HEK293 (cell line): ENCODE results near the gene PRR29.

Source experiments
- CTCF ChIA-PET: fragments of 350-600 bp; formaldehyde crosslinking; extraction: SDS; loops from one replicate; lab custom pipeline; 2021; ENCODE audit warnings: antibody characterized with exemption; lab: Yijun Ruan, JAX
- POLR2A ChIA-PET: fragments of 300-600 bp; formaldehyde crosslinking; extraction: SDS; loops from one replicate; lab custom pipeline; 2020; ENCODE audit warnings: antibody characterized with exemption, inconsistent platforms; lab: Yijun Ruan, JAX
- H3K27ac ChIP-seq: fragments of 200-500 bp; sonication (Bioruptor generic); 2 replicates; pipeline ENCODE4 v1.5.1; 2014; ENCODE audit warnings: low read depth, low read length, control low read depth, inconsistent platforms; ENCODE audit errors: extremely low read depth
- H3K36me3 ChIP-seq, 2 experiments: fragments of 200-500 bp in 1 of 2; sonication (Bioruptor generic) in 1 of 2; 1 replicate in 1 of 2; 2 replicates in 1 of 2; pipeline ENCODE4 v1.5.1; 2014 to 2017; ENCODE audit warnings: inconsistent platforms in 2 of 2, low read length in 2 of 2; ENCODE audit not compliant: control insufficient read depth in 2 of 2, insufficient read depth in 1 of 2
- H3K4me1 ChIP-seq: fragments of 200-500 bp; sonication (Bioruptor generic); 2 replicates; pipeline ENCODE4 v1.5.1; 2014; ENCODE audit warnings: mild to moderate bottlenecking, low read length, inconsistent platforms; ENCODE audit not compliant: control insufficient read depth, insufficient read depth
- H3K4me3 ChIP-seq: 2 replicates; pipeline ENCODE4 v1.5.1; 2011; ENCODE audit warnings: low read depth, mild to moderate bottlenecking, control low read depth, low read length, moderate library complexity
- H3K9me3 ChIP-seq: fragments of 200-500 bp; sonication (Bioruptor generic); 2 replicates; pipeline ENCODE4 v1.5.1; 2014; ENCODE audit warnings: low read depth, low read length, inconsistent platforms; ENCODE audit not compliant: control insufficient read depth, insufficient read depth
- GLIS1 ChIP-seq: fragments of 450-650 bp; formaldehyde crosslinking; IDR thresholded peaks from 2 replicates; pipeline ENCODE4 v1.5.1; 2016; ENCODE audit warnings: missing biosample characterization, missing genetic modification characterization
- GLIS2 ChIP-seq: fragments of 450-650 bp; formaldehyde crosslinking; IDR thresholded peaks from 2 replicates; pipeline ENCODE4 v1.5.1; 2016; ENCODE audit warnings: missing biosample characterization, missing genetic modification characterization
- SP3 ChIP-seq: fragments of 450-650 bp; formaldehyde crosslinking; IDR thresholded peaks from 2 replicates; pipeline ENCODE4 v1.5.1; 2016; ENCODE audit warnings: missing biosample characterization, missing genetic modification characterization
- ZNF16 ChIP-seq: fragments of 450-650 bp; formaldehyde crosslinking; IDR thresholded peaks from 2 replicates; pipeline ENCODE4 v1.5.1; 2016; ENCODE audit warnings: low read depth, missing biosample characterization, missing genetic modification characterization
- ZNF2 ChIP-seq: fragments of 450-650 bp; formaldehyde crosslinking; IDR thresholded peaks from 2 replicates; pipeline ENCODE4 v1.5.1; 2016; ENCODE audit warnings: missing biosample characterization, missing genetic modification characterization
- ZNF221 ChIP-seq: fragments of 450-650 bp; formaldehyde crosslinking; IDR thresholded peaks from 2 replicates; pipeline ENCODE4 v1.5.1; 2017; ENCODE audit warnings: missing biosample characterization, missing genetic modification characterization, borderline replicate concordance
- ZNF560 ChIP-seq: fragments of 450-650 bp; formaldehyde crosslinking; IDR thresholded peaks from 2 replicates; pipeline ENCODE4 v1.5.1; 2017; ENCODE audit warnings: missing biosample characterization, missing genetic modification characterization, borderline replicate concordance
- TF ChIP-seq, protein P1 (sequence below): sonication (generic); formaldehyde crosslinking; IDR thresholded peaks from 2 replicates; pipeline ENCODE4 v1.8.1; 2022; ENCODE audit warnings: mild to moderate bottlenecking, moderate library complexity, missing genetic modification reagents
- TF ChIP-seq, protein P2 (sequence below): IDR thresholded peaks from 2 replicates; pipeline ENCODE4 v1.6.1; 2011; ENCODE audit warnings: mild to moderate bottlenecking, low read depth, low read length, borderline replicate concordance
- TF ChIP-seq, protein P3 (sequence below): fragments of 450-650 bp; formaldehyde crosslinking; IDR thresholded peaks from 2 replicates; pipeline ENCODE4 v1.5.1; 2016; ENCODE audit warnings: missing biosample characterization, missing genetic modification characterization

PRR29 gene

DNA sequence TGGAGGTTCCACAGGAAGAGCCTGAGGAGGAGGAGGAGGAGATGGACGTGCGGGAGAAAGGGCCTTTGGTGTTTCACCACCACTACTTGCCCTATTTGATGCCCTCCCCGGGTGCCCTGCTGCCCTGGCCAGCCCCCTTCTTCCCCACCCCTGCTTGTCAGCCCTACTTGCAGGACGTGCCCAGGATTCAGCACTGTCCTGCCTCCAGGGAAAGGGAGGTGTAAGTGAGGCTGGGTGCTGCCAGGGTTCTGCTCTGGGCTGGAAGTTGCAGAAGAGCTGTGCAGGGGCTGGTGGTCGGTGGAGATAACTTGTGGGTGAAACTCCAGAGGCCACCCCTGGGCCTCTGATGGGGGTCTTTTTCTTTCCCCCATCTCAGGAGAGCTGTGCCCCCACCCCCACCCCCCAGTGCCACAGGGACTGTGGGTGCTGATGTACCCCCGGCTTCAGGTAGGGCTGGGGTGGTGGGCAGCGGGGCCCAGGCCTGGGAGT is 3.0 kb downstream of the PRR29 start:
- H3K4me1 ChIP-seq, result no peaks in the 10 kb centered on the region; the same call in 1 of the 2 replicates
- CTCF ChIA-PET, result no interaction called here
- H3K4me3 ChIP-seq, result no peak overlapping the region

DNA sequence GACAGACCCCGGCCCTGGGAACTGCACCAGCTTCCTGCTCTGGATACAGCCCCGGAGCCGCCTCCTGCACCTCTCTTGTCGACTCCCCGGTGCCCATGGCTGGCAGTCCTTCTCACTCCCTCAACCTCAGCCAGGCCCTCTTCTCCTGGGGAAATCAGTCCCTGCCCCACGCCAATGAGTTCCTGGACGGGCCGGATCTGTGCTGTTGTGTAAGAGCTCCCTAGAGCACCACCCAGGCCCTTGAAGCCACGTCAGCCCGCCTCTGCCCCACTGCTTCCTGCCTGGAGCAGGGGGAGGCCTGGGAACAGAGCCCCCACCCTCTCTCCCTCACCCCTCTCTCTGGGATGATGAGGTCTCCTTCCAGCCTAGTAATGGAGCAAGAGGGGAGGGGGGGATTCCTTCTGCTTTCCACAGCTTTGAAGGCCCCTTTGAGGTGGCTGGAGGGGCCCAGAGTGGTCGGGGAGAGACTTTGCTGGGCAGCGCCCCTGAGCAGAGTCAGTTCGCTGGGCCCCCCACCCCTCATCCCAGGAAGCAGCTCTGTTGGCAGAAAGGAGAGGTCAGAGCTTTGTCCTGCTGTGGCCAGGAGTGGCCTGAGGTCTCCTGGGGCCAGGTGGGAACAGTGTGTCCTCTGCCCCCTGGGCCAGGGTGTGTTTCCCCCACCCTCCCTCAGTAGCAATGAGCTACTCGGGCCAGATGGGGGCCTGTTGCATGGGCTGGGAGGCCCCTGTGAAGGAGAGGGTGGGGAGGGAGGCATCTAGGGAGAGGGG is 3.8 kb downstream of the PRR29 start:
- H3K36me3 ChIP-seq, result no peaks in the 10 kb centered on the region
- ChIA-PET POLR2A (no interaction called here), CTCF (interaction anchor here (1.6 kb wide), 1 partner anchor 11 kb away, joined by 3 read pairs; no protein-coding TSS in a partner anchor)
- H3K4me3 ChIP-seq, result no peak overlapping the region
- H3K4me1 ChIP-seq, result no peaks in the 10 kb centered on the region; the same call in 1 of the 2 replicates
- TF ChIP-seq ZNF2 (tag by site-specific recombination) (no peak), ZNF221 (tag by site-specific recombination) (no peak), GLIS2 (tag by site-specific recombination) (0 out of 2 replicates have a peak, but pooled peaks have one; percentile 12)
- H3K9me3 ChIP-seq, result no peaks in the 10 kb centered on the region
- H3K27ac ChIP-seq, result no peak overlapping the region

More for the DNA sequence above, 3.0 kb downstream of the PRR29 start:
- TF ChIP-seq, protein P1, sequence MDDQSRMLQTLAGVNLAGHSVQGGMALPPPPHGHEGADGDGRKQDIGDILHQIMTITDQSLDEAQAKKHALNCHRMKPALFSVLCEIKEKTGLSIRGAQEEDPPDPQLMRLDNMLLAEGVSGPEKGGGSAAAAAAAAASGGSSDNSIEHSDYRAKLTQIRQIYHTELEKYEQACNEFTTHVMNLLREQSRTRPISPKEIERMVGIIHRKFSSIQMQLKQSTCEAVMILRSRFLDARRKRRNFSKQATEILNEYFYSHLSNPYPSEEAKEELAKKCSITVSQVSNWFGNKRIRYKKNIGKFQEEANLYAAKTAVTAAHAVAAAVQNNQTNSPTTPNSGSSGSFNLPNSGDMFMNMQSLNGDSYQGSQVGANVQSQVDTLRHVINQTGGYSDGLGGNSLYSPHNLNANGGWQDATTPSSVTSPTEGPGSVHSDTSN (CRISPR knock-in tag), result no peak
- no peak for TF ChIP-seq ZNF16 (tag by site-specific recombination)
- TF ChIP-seq, protein P2, sequence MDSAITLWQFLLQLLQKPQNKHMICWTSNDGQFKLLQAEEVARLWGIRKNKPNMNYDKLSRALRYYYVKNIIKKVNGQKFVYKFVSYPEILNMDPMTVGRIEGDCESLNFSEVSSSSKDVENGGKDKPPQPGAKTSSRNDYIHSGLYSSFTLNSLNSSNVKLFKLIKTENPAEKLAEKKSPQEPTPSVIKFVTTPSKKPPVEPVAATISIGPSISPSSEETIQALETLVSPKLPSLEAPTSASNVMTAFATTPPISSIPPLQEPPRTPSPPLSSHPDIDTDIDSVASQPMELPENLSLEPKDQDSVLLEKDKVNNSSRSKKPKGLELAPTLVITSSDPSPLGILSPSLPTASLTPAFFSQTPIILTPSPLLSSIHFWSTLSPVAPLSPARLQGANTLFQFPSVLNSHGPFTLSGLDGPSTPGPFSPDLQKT, result no peak
- Histone ChIP-seq H3K36me3 (no peaks in the 10 kb centered on the region), H3K27ac (no peak overlapping the region), H3K9me3 (no peaks in the 10 kb centered on the region)
- POLR2A ChIA-PET, result no interaction called here

DNA sequence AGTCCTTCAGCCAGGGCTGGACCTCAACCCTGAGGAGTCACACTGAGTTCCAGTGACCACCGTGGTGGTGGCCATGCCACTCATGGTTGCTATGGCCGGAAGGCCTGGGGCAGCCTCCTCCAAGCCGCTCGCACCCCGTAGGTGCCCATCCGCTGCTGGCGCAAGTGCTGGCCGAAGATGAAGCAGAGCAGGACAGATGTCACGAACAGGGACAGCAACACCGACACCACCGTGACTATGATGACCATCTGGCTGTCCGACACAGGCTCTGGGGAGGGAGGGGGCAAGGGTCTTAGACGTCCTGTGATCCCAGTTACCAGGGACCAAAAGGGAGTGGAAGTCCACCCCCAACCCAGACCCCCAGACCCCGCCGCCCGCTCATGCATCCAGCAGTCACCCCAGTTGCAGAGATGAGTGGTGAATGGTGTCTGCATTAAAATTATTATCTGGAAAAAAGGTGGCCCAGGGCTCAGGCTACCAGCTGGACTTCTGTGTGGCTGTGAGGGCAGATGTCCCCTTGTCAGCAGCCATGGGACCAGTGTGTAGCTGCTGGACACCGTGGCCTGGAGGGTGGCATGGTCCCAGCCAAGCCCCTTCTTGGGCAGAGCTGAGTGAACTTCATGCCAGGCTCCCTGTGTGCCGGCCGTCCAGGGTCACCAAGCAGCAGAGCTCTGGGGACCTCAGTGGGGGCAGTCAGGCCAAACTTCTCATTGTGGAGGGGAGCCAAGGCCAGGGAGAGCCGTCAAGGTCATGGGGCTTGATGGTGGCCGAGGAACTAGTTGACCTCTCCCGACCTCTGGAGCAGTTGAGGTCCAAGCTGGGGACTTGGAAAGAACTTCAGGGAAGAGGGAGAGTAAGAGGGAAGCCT is 4.7 kb downstream of the PRR29 start:
- Histone ChIP-seq H3K9me3 (no peaks in the 10 kb centered on the region), H3K4me1 (no peaks in the 10 kb centered on the region; the same call in 1 of the 2 replicates), H3K36me3 (no peaks in the 10 kb centered on the region), H3K27ac (no peak overlapping the region), H3K4me3 (no peak overlapping the region)
- ChIA-PET POLR2A (no interaction called here), CTCF (interaction anchor here (0.8 to 1.6 kb wide), 2 partner anchors 12 to 24 kb away, joined by 3 to 7 read pairs; no protein-coding TSS in a partner anchor)
- TF ChIP-seq, protein P3, sequence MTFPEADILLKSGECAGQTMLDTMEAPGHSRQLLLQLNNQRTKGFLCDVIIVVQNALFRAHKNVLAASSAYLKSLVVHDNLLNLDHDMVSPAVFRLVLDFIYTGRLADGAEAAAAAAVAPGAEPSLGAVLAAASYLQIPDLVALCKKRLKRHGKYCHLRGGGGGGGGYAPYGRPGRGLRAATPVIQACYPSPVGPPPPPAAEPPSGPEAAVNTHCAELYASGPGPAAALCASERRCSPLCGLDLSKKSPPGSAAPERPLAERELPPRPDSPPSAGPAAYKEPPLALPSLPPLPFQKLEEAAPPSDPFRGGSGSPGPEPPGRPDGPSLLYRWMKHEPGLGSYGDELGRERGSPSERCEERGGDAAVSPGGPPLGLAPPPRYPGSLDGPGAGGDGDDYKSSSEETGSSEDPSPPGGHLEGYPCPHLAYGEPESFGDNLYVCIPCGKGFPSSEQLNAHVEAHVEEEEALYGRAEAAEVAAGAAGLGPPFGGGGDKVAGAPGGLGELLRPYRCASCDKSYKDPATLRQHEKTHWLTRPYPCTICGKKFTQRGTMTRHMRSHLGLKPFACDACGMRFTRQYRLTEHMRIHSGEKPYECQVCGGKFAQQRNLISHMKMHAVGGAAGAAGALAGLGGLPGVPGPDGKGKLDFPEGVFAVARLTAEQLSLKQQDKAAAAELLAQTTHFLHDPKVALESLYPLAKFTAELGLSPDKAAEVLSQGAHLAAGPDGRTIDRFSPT, result no peak
- TF ChIP-seq SP3 (tag by site-specific recombination), result no peak

DNA sequence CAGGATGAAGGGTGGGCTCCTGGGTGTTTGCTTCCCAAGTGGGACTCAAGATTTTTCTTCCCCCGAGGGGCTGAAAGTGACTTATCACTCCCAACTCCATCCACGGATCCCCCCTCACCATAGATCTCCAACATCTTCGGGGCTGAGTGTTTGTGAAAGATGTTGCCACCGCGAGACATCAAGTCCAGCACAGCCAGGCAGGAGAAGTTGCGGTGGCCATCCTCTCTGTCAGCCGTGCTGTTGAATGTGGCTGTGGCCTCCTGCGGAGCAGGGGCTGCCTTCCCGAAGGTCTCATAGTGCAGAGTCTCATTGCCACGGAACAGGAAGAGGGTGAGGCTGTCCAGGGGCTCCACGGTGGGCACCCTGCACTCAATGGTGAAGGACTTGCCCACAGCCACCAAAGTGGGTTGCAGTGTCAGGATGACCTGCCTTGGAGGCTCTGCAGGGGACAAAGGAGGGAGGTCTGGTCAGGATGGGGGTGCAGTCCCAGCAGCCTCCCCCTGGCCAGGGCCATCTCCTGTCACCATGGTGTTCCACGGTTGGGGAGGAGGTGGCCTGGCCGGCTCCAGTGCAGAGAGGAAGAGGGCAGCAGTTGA is 5.5 kb downstream of the PRR29 start:
- H3K4me1 ChIP-seq, result no peaks in the 10 kb centered on the region; the same call in 1 of the 2 replicates
- TF ChIP-seq GLIS1 (tag by site-specific recombination) (peak; percentile 20; the same call in 1 of the 2 replicates), GLIS2 (tag by site-specific recombination) (peak; percentile 14; the same call in 1 of the 2 replicates), ZNF560 (no peak)
- TF ChIP-seq, all 188 proteins: peak for 2
- POLR2A ChIA-PET, result no interaction called here
- CTCF ChIA-PET, result interaction anchor here (0.8 to 1.6 kb wide), 2 partner anchors 13 to 23 kb away, joined by 3 to 7 read pairs; no protein-coding TSS in a partner anchor
- Histone ChIP-seq H3K4me3 (no peak overlapping the region), H3K27ac (no peak overlapping the region), H3K36me3 (no peaks in the 10 kb centered on the region), H3K9me3 (no peaks in the 10 kb centered on the region)
